Measurements from ENCODE around the gene VMP1.
"Not testable (repeated sequence)": the region's sequence is repeated elsewhere in the genome, so short reads cannot be mapped to it uniquely, and the experiment has no call there.

Gene VMP1

GRCh38 chr17:59814276-59814675 lies 106.8 kb downstream of the VMP1 start:
- Mint-ChIP-seq H3K36me3 (peaks cover 16% of the 10 kb centered on the region), H3K27ac (no peak overlapping the region), H3K4me3 (no peak overlapping the region), H3K27me3 (no peaks in the 10 kb centered on the region), H3K4me1 (ENCODE audit: low read depth) (peaks cover 11% of the 10 kb centered on the region), H3K9me3 (ENCODE audit: low read depth) (no peaks in the 10 kb centered on the region)

GRCh38 chr17:59814685-59815084 lies 107.2 kb downstream of the VMP1 start:
- Mint-ChIP-seq H3K27ac (no peak overlapping the region), H3K36me3 (peaks cover 17% of the 10 kb centered on the region), H3K9me3 (ENCODE audit: low read depth) (no peaks in the 10 kb centered on the region), H3K27me3 (no peaks in the 10 kb centered on the region), H3K4me3 (no peak overlapping the region), H3K4me1 (ENCODE audit: low read depth) (peaks cover 11% of the 10 kb centered on the region)

GRCh38 chr17:59815965-59816364 lies 108.5 kb downstream of the VMP1 start:
- H3K27ac Mint-ChIP-seq = no peak overlapping the region
- H3K27me3 Mint-ChIP-seq = no peaks in the 10 kb centered on the region
- H3K4me1 Mint-ChIP-seq (ENCODE audit: low read depth) = peaks cover 17% of the 10 kb centered on the region
- peaks cover 25% of the 10 kb centered on the region for H3K36me3 Mint-ChIP-seq
- H3K9me3 Mint-ChIP-seq (ENCODE audit: low read depth) = no peaks in the 10 kb centered on the region
- no peak overlapping the region for H3K4me3 Mint-ChIP-seq

- peaks cover 2% of the 10 kb centered on the region for H3K36me3 Mint-ChIP-seq
- H3K9me3 Mint-ChIP-seq (ENCODE audit: low read depth) = no peaks in the 10 kb centered on the region
- peaks cover 57% of the 10 kb centered on the region for H3K4me1 Mint-ChIP-seq (ENCODE audit: low read depth)
- peak overlapping the region; percentile 100 for H3K27ac Mint-ChIP-seq
- no peaks in the 10 kb centered on the region for H3K27me3 Mint-ChIP-seq
- peak overlapping the region; percentile 85 for H3K4me3 Mint-ChIP-seq
Measured at GRCh38 chr17:59825533-59826322, 118.3 kb downstream of the VMP1 start.

GRCh38 chr17:59826706-59827453 lies 119.4 kb downstream of the VMP1 start:
- peak overlapping the region; percentile 100 for H3K27ac Mint-ChIP-seq

GRCh38 chr17:59827721-59828477 lies 120.4 kb downstream of the VMP1 start:
- peak overlapping the region; percentile 85 for H3K4me3 Mint-ChIP-seq
- no peaks in the 10 kb centered on the region for H3K9me3 Mint-ChIP-seq (ENCODE audit: low read depth)
- peaks cover 69% of the 10 kb centered on the region for H3K4me1 Mint-ChIP-seq (ENCODE audit: low read depth)
- peak overlapping the region; percentile 100 for H3K27ac Mint-ChIP-seq
- H3K27me3 Mint-ChIP-seq = no peaks in the 10 kb centered on the region
- peaks cover under 1% of the 10 kb centered on the region for H3K36me3 Mint-ChIP-seq

More at GRCh38 chr17:59826706-59827453, 119.4 kb downstream of the VMP1 start:
- H3K27me3 Mint-ChIP-seq = no peaks in the 10 kb centered on the region
- peaks cover 65% of the 10 kb centered on the region for H3K4me1 Mint-ChIP-seq (ENCODE audit: low read depth)
- peak overlapping the region; percentile 85 for H3K4me3 Mint-ChIP-seq
- no peaks in the 10 kb centered on the region for H3K9me3 Mint-ChIP-seq (ENCODE audit: low read depth)
- peaks cover 2% of the 10 kb centered on the region for H3K36me3 Mint-ChIP-seq

GRCh38 chr17:59828478-59828760 lies 121.0 kb downstream of the VMP1 start:
- Mint-ChIP-seq H3K9me3 (ENCODE audit: low read depth) (no peaks in the 10 kb centered on the region), H3K36me3 (peaks cover 4% of the 10 kb centered on the region), H3K4me1 (ENCODE audit: low read depth) (peaks cover 73% of the 10 kb centered on the region), H3K4me3 (peak overlapping the region; percentile 85), H3K27ac (peak overlapping the region; percentile 100), H3K27me3 (no peaks in the 10 kb centered on the region)

GRCh38 chr17:59828819-59829216 lies 121.4 kb downstream of the VMP1 start:
- H3K4me3 Mint-ChIP-seq = peak overlapping the region; percentile 85
- H3K36me3 Mint-ChIP-seq; H3K27me3 Mint-ChIP-seq; H3K9me3 Mint-ChIP-seq (ENCODE audit: low read depth): not testable (repeated sequence)
- H3K4me1 Mint-ChIP-seq (ENCODE audit: low read depth) = peaks cover 77% of the 10 kb centered on the region
- peak overlapping the region; percentile 100 for H3K27ac Mint-ChIP-seq

GRCh38 chr17:59829217-59830006 lies 122.0 kb downstream of the VMP1 start:
- H3K36me3 Mint-ChIP-seq = peaks cover 6% of the 10 kb centered on the region
- peak overlapping the region; percentile 85 for H3K4me3 Mint-ChIP-seq
- peak overlapping the region; percentile 100 for H3K27ac Mint-ChIP-seq
- no peaks in the 10 kb centered on the region for H3K27me3 Mint-ChIP-seq
- H3K9me3 Mint-ChIP-seq (ENCODE audit: low read depth) = no peaks in the 10 kb centered on the region
- peaks cover 77% of the 10 kb centered on the region for H3K4me1 Mint-ChIP-seq (ENCODE audit: low read depth)

- Mint-ChIP-seq H3K27ac (peak overlapping the region; percentile 100), H3K36me3 (peaks cover 6% of the 10 kb centered on the region), H3K4me3 (peak overlapping the region; percentile 85), H3K27me3 (no peaks in the 10 kb centered on the region), H3K4me1 (ENCODE audit: low read depth) (peaks cover 77% of the 10 kb centered on the region), H3K9me3 (ENCODE audit: low read depth) (no peaks in the 10 kb centered on the region)
Measured at GRCh38 chr17:59830007-59830630, 122.7 kb downstream of the VMP1 start.

GRCh38 chr17:59830846-59831486 lies 123.5 kb downstream of the VMP1 start:
- Mint-ChIP-seq H3K27me3 (no peaks in the 10 kb centered on the region), H3K4me3 (peak overlapping the region; percentile 85), H3K4me1 (ENCODE audit: low read depth) (peaks cover 72% of the 10 kb centered on the region), H3K27ac (peak overlapping the region; percentile 100), H3K36me3 (peaks cover 6% of the 10 kb centered on the region), H3K9me3 (ENCODE audit: low read depth) (no peaks in the 10 kb centered on the region)

- Mint-ChIP-seq H3K4me3 (peak overlapping the region; percentile 44), H3K9me3 (ENCODE audit: low read depth) (no peaks in the 10 kb centered on the region), H3K27me3 (no peaks in the 10 kb centered on the region), H3K36me3 (peaks cover 8% of the 10 kb centered on the region), H3K4me1 (ENCODE audit: low read depth) (peaks cover 65% of the 10 kb centered on the region), H3K27ac (peak overlapping the region; percentile 90)
Measured at GRCh38 chr17:59832883-59833379, 125.5 kb downstream of the VMP1 start.

- peak overlapping the region; percentile 100 for H3K4me3 Mint-ChIP-seq
- H3K27me3 Mint-ChIP-seq = no peaks in the 10 kb centered on the region
- peaks cover 35% of the 10 kb centered on the region for H3K4me1 Mint-ChIP-seq (ENCODE audit: low read depth)
- H3K36me3 Mint-ChIP-seq = peaks cover 43% of the 10 kb centered on the region
- H3K9me3 Mint-ChIP-seq (ENCODE audit: low read depth) = no peaks in the 10 kb centered on the region
- peak overlapping the region; percentile 100 for H3K27ac Mint-ChIP-seq
Measured at GRCh38 chr17:59837308-59838051, 130.0 kb downstream of the VMP1 start.
